ENCODE results near the gene OPTN.
"Not testable (repeated sequence)": the region's sequence is repeated elsewhere in the genome, so short reads cannot be mapped to it uniquely, and the experiment has no call there.

The OPTN gene

DNA sequence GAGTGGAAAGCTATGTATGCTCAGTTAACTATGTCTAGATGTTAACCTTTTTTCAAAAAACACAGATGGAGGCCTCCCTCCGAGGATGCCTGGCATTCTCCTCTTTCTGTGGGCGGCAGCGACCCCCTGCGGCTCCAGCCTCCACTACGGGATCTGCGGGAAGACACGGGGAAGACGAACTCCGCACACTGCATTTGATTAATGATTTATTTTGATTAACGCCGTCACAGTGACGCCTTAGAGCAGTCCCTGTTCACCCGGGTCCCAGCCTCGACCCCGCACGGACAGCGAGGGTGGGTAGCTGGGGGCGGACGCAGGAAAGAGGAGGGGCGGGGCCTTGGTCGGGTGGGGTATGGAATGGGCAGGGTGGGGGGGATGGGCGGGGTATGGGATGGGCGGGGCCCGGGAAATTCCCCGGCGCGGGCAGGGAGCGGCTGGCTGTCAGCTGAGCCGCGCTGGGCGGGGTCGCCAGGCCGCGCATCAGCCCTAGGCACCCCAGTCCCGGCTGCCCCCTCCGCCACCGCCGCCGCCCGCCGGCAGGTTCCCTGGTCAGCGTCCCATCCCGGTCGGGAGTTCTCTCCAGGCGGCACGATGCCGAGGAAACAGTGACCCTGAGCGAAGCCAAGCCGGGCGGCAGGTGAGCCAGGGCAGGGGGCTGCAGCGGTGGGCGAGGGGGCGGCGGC, at the start of gene OPTN:
TSS of gene OPTN (plus strand) at position 498 of the 683 bp plus-strand sequence. CDS start 8,960 bp downstream, outside the sequence.
- TF ChIP-seq ZFX (IDR thresholded peaks at IDR 0.05; ENCODE audit: borderline replicate concordance) (no peak), CTCF (IDR thresholded peaks at IDR 0.05) (peak; percentile 78)
- peak within 1 kb of the TSS; percentile 40 for H3K27ac ChIP-seq

DNA sequence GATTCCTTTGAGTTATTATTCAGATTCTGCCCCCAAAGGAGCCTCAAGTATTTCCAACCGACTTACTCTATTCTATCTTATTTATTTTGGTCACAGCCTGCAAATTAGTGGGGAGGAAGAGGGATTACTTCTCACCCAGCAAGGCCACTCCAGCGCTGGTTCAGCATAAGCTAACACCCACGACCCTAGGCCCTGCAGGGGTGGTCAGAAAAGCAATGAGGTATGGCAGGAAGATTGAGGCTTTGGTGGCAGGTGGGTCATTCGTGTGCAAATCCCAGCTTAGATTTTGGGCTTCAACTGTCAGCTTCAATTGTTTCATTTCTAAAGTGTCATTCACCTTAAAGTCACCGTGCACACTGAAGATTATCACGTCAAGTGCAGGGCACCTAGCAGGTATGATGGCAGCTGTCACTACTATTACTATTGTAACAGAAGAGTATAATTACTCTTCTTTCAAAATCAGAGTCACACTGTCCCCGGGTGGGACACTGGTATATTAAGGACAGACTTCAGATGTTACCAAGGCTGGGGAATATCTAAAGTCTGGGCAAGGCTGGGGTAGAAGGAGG, 48.8 kb upstream of the OPTN start:
- no peak overlapping the region for H3K27ac ChIP-seq
- TF ChIP-seq ZFX (IDR thresholded peaks at IDR 0.05; ENCODE audit: borderline replicate concordance) (no peak), CTCF (IDR thresholded peaks at IDR 0.05) (no peak)

DNA sequence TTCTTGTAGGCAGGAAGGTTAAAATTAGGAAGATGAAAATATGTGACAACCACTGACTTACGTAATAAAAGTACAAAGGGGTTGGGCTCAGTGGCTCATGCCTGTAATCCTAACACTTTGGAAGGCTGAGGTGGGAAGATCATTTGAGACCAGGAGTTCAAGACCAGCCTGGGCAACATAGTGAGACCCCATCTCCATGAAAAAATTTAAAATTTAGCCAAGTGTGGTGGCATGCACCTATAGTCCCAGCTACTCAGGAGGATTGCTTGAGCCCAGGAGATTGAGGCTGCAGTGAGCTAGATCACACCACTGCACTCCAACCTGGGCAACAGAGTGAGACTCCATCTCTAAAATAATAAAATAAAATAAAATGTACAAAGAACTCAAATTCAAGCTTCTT, 46.8 kb upstream of the OPTN start:
- H3K27ac ChIP-seq, result not testable (repeated sequence)

- TF ChIP-seq CTCF (IDR thresholded peaks at IDR 0.05) (no peak), ZFX (IDR thresholded peaks at IDR 0.05; ENCODE audit: borderline replicate concordance) (no peak)
- no peak overlapping the region for H3K27ac ChIP-seq
Measured at GRCh38 chr10:13053794-13054462, 46.0 kb upstream of the OPTN start.

GRCh38 chr10:13054844-13055243, 45.1 kb upstream of the OPTN start:
- H3K27ac ChIP-seq, result no peak overlapping the region
- TF ChIP-seq CTCF (IDR thresholded peaks at IDR 0.05), result no peak
- no peak for TF ChIP-seq ZFX (IDR thresholded peaks at IDR 0.05; ENCODE audit: borderline replicate concordance)

- TF ChIP-seq CTCF (IDR thresholded peaks at IDR 0.05) (peak; percentile 44), ZFX (IDR thresholded peaks at IDR 0.05; ENCODE audit: borderline replicate concordance) (no peak)
Measured at GRCh38 chr10:13056456-13057077, 43.4 kb upstream of the OPTN start.

DNA sequence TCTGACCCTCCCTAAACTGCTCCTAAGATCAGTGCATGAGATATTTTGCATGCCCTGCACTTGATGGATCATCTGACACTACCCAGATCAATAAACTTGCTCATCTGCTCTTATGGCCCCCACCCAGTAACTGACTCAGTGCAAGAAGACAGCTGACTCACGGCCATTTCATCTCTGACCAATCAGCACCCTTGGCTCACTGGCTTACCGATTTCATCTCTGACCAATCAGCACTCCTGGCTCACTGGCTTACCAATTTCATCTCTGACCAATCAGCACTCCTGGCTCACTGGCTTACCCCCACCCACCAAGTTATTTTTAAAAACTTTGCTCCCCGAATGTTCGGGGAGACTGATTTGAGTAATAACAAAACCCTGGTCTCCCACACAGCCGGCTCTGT, 37.2 kb upstream of the OPTN start:
- no peak for TF ChIP-seq CTCF (IDR thresholded peaks at IDR 0.05)
- no peak for TF ChIP-seq ZFX (IDR thresholded peaks at IDR 0.05; ENCODE audit: borderline replicate concordance)
- no peak overlapping the region for H3K27ac ChIP-seq

More at GRCh38 chr10:13056456-13057077, 43.4 kb upstream of the OPTN start:
- H3K27ac ChIP-seq, result no peak overlapping the region

Data from 22Rv1 (cell line).